Neuronal stem cell (in vitro differentiated cells): ENCODE results near the gene TMEM229A.
"Not testable (repeated sequence)": the region's sequence is repeated elsewhere in the genome, so short reads cannot be mapped to it uniquely, and the experiment has no call there.

Source experiments
- DNase-seq: peaks from one replicate; pipeline ENCODE4 v3.0.0-alpha.2; 2013; ENCODE audit warnings: low spot score
- H2AFZ ChIP-seq: one replicate; pipeline ENCODE4 v1.6.1; 2013; ENCODE audit warnings: mild to moderate bottlenecking, low read length, inconsistent platforms
- H2AK5ac ChIP-seq: 2 replicates; pipeline ENCODE4 v1.6.1; 2013; ENCODE audit warnings: low read depth, mild to moderate bottlenecking, inconsistent platforms, low read length, moderate library complexity, mixed read lengths
- H2BK120ac ChIP-seq: 2 replicates; pipeline ENCODE4 v1.6.1; 2013; ENCODE audit warnings: low read depth, mild to moderate bottlenecking, inconsistent platforms, low read length, moderate library complexity, mixed read lengths
- H2BK12ac ChIP-seq: one replicate; pipeline ENCODE4 v1.6.1; 2013; ENCODE audit warnings: low read length, inconsistent platforms
- H2BK15ac ChIP-seq: 2 replicates; pipeline ENCODE4 v1.6.1; 2013; ENCODE audit warnings: mild to moderate bottlenecking, low read length, inconsistent platforms, mixed read lengths
- H2BK5ac ChIP-seq: one replicate; pipeline ENCODE4 v1.6.1; 2013; ENCODE audit warnings: inconsistent platforms, mild to moderate bottlenecking, low read length, moderate library complexity
- H3K14ac ChIP-seq: one replicate; pipeline ENCODE4 v1.6.1; 2013; ENCODE audit warnings: low read length, inconsistent platforms
- H3K18ac ChIP-seq: 2 replicates; pipeline ENCODE4 v1.6.1; 2013; ENCODE audit warnings: low read length, inconsistent platforms
- H3K23ac ChIP-seq: 2 replicates; pipeline ENCODE4 v1.6.1; 2013; ENCODE audit warnings: low read depth, mild to moderate bottlenecking, mixed read lengths, low read length, inconsistent platforms; ENCODE audit not compliant: poor library complexity
- H3K27ac ChIP-seq: replicated peaks from 3 replicates; pipeline ENCODE4 v1.5.1; 2013; ENCODE audit warnings: low read length, inconsistent platforms
- H3K27me3 ChIP-seq, 3 experiments: 2 replicates each; pipeline ENCODE4 v1.6.1; 2013; ENCODE audit warnings: low read length in 3 of 3, mild to moderate bottlenecking in 2 of 3, inconsistent platforms in 1 of 3, low read depth in 1 of 3, mixed read lengths in 1 of 3, moderate library complexity in 1 of 3; ENCODE audit not compliant: control insufficient read depth in 3 of 3, insufficient read depth in 3 of 3
- H3K36me3 ChIP-seq, 2 donors: replicated peaks in 1 of 2; 2 replicates each; pipeline ENCODE4 v1.6.1; 2013; ENCODE audit warnings: low read length in 2 of 2; ENCODE audit not compliant: control insufficient read depth in 2 of 2, insufficient read depth in 2 of 2
- H3K4ac ChIP-seq: 2 replicates; pipeline ENCODE4 v1.6.1; 2013; ENCODE audit warnings: inconsistent platforms, mild to moderate bottlenecking, low read length, moderate library complexity
- H3K4me1 ChIP-seq, 2 donors: 1 replicate in 1 of 2; 2 replicates in 1 of 2; pipeline ENCODE4 v1.6.1; 2013; ENCODE audit warnings: low read length in 2 of 2, low read depth in 1 of 2; ENCODE audit not compliant: control insufficient read depth in 2 of 2, insufficient read depth in 1 of 2
- H3K4me2 ChIP-seq: one replicate; pipeline ENCODE4 v1.6.1; 2013; ENCODE audit warnings: mild to moderate bottlenecking, low read length, inconsistent platforms; ENCODE audit not compliant: insufficient read depth, poor library complexity, severe bottlenecking
- H3K4me3 ChIP-seq, 2 donors: 2 replicates each; pipeline ENCODE4 v1.5.1; 2013; ENCODE audit warnings: low read length in 2 of 2, mild to moderate bottlenecking in 2 of 2, inconsistent platforms in 1 of 2, moderate library complexity in 1 of 2
- H3K79me1 ChIP-seq: one replicate; pipeline ENCODE4 v1.6.1; 2013; ENCODE audit warnings: low read depth, mild to moderate bottlenecking, inconsistent platforms, low read length, moderate library complexity
- H3K9ac ChIP-seq: one replicate; pipeline ENCODE4 v1.6.1; 2013; ENCODE audit warnings: mild to moderate bottlenecking, low read depth, low read length, inconsistent platforms; ENCODE audit not compliant: poor library complexity
- H3K9me3 ChIP-seq, 2 donors: replicated peaks in 1 of 2; 2 replicates each; pipeline versions ENCODE3 to v1.6.1; 2013; ENCODE audit warnings: low read length in 2 of 2, mild to moderate bottlenecking in 2 of 2, inconsistent platforms in 1 of 2, low read depth in 1 of 2, mixed read lengths in 1 of 2, moderate library complexity in 1 of 2; ENCODE audit not compliant: control insufficient read depth in 2 of 2, insufficient read depth in 1 of 2
- H4K8ac ChIP-seq: one replicate; pipeline ENCODE4 v1.6.1; 2013; ENCODE audit warnings: low read depth, mild to moderate bottlenecking, inconsistent platforms, low read length, moderate library complexity
- H4K91ac ChIP-seq: one replicate; pipeline ENCODE4 v1.6.1; 2013; ENCODE audit warnings: low read length, low read depth, mild to moderate bottlenecking, inconsistent platforms; ENCODE audit not compliant: poor library complexity
- WGBS, 2 donors: extraction: QIAGEN DNeasy Blood & Tissue Kit; methylation state at CpG; one replicate each; pipeline ENCODE4 v1.1.7; 2013; ENCODE audit warnings: missing lambda C conversion rate in 2 of 2, mixed read lengths in 1 of 2; ENCODE audit not compliant: insufficient read length in 2 of 2, insufficient replicate concordance in 1 of 2; ENCODE audit errors: extremely low coverage in 2 of 2; 5-methylcytosine and 5-hydroxymethylcytosine counted together

The TMEM229A gene

GRCh38 chr7:124041439-124041838, 8.6 kb upstream of the TMEM229A start:
- no peak for DNase-seq
- Histone ChIP-seq H3K14ac (no peak overlapping the region), H4K8ac (no peak overlapping the region), H3K27me3 (peaks cover 0 to 4% (median 0%) of the 10 kb centered on the region in 3 experiments), H2BK120ac (no peak overlapping the region), H3K4me3 (no peak overlapping the region), H3K79me1 (no peaks in the 10 kb centered on the region), H3K9ac (no peak overlapping the region), H4K91ac (no peak overlapping the region), H3K4me1 (no peaks in the 10 kb centered on the region), H3K27ac (no peak overlapping the region), H3K18ac (no peak overlapping the region), H3K4me2 (no peak overlapping the region), H3K23ac (no peak overlapping the region), H2BK12ac (no peak overlapping the region), H3K36me3 (no peaks in the 10 kb centered on the region), H3K4ac (no peak overlapping the region), H2AFZ (no peak overlapping the region), H3K9me3 (no peaks in the 10 kb centered on the region), H2BK15ac (no peak overlapping the region), H2AK5ac (no peak overlapping the region), H2BK5ac (no peak overlapping the region)
- no CpG with 5 or more reads among the region's 2 CpGs for WGBS, 2 donors

- not testable (repeated sequence) for DNase-seq, H3K4ac ChIP-seq, H2BK15ac ChIP-seq, H3K14ac ChIP-seq, H3K4me3 ChIP-seq, H3K36me3 ChIP-seq, H3K23ac ChIP-seq, H2BK12ac ChIP-seq, H2AFZ ChIP-seq, H3K79me1 ChIP-seq, H2AK5ac ChIP-seq, H3K9ac ChIP-seq, H3K9me3 ChIP-seq, H4K91ac ChIP-seq, H3K27ac ChIP-seq, H2BK120ac ChIP-seq, H2BK5ac ChIP-seq, H4K8ac ChIP-seq, H3K4me1 ChIP-seq, H3K18ac ChIP-seq, H3K4me2 ChIP-seq
- H3K27me3 ChIP-seq, result peaks cover 3 to 34% (median 13%) of the 10 kb centered on the region in 3 experiments
- no CpG with 5 or more reads among the region's 5 CpGs for WGBS, 2 donors
Measured at GRCh38 chr7:124037902-124038301, 5.0 kb upstream of the TMEM229A start.

GRCh38 chr7:124035706-124036105, 2.8 kb upstream of the TMEM229A start:
- no peak overlapping the region for H3K9ac ChIP-seq
- H3K9me3 ChIP-seq, result no peaks in the 10 kb centered on the region
- no peak overlapping the region for H2BK5ac ChIP-seq
- no peak overlapping the region for H3K14ac ChIP-seq
- H3K36me3 ChIP-seq, result no peaks in the 10 kb centered on the region
- H3K79me1 ChIP-seq, result no peaks in the 10 kb centered on the region
- H3K4ac ChIP-seq, result no peak overlapping the region
- no peak overlapping the region for H3K27ac ChIP-seq
- no peak for DNase-seq
- no peak overlapping the region for H3K4me2 ChIP-seq
- no CpG with 5 or more reads among the region's 3 CpGs for WGBS, 2 donors
- H2BK120ac ChIP-seq, result no peak overlapping the region
- H2BK12ac ChIP-seq, result no peak overlapping the region
- H3K27me3 ChIP-seq, result peaks cover 3 to 53% (median 27%) of the 10 kb centered on the region in 3 experiments
- H2BK15ac ChIP-seq, result no peak overlapping the region
- no peak overlapping the region for H4K8ac ChIP-seq
- peaks cover 2 to 3% of the 10 kb centered on the region in 2 donors for H3K4me1 ChIP-seq
- no peak overlapping the region for H3K18ac ChIP-seq
- H3K23ac ChIP-seq, result no peak overlapping the region
- H2AK5ac ChIP-seq, result no peak overlapping the region
- no peak overlapping the region for H4K91ac ChIP-seq
- no peak overlapping the region for H3K4me3 ChIP-seq
- H2AFZ ChIP-seq, result no peak overlapping the region

GRCh38 chr7:124034754-124035100, 1.9 kb upstream of the TMEM229A start:
- WGBS, 2 donors, result no CpG with 5 or more reads among the region's 1 CpG
- H2BK12ac ChIP-seq, result no peak overlapping the region

More at GRCh38 chr7:124034754-124035100, 1.9 kb upstream of the TMEM229A start:
- Histone ChIP-seq H3K36me3 (no peaks in the 10 kb centered on the region), H2AFZ (no peak overlapping the region), H3K4me3 (no peak overlapping the region), H2BK5ac (no peak overlapping the region), H3K79me1 (no peaks in the 10 kb centered on the region), H3K9me3 (no peaks in the 10 kb centered on the region), H3K14ac (no peak overlapping the region), H4K91ac (no peak overlapping the region), H3K4me1 (peaks cover 2 to 3% of the 10 kb centered on the region in 2 donors), H2AK5ac (no peak overlapping the region), H3K27ac (no peak overlapping the region), H3K4me2 (no peak overlapping the region), H3K27me3 (peaks cover 3 to 59% (median 27%) of the 10 kb centered on the region in 3 experiments), H2BK15ac (no peak overlapping the region), H3K9ac (no peak overlapping the region), H4K8ac (no peak overlapping the region), H2BK120ac (no peak overlapping the region), H3K23ac (no peak overlapping the region), H3K4ac (no peak overlapping the region), H3K18ac (no peak overlapping the region)
- DNase-seq, result no peak
